ENCODE data around the gene AP1AR. TPM values are rescaled to one million over a fixed set of nuclear protein-coding genes. Genes with fewer than 3 reads are reported as not detected.

The AP1AR gene
- total RNA-seq, 1 donor from 2014 or later: 24.3 TPM

GRCh38 chr4:112185740-112186670 is 45.6 kb upstream of the AP1AR start:
- Mint-ChIP-seq H3K4me1 (no peaks in the 10 kb centered on the region), H3K27me3 (ENCODE audit: low read depth) (no peaks in the 10 kb centered on the region), H3K9me3 (no peaks in the 10 kb centered on the region), H3K4me3 (no peak overlapping the region), H3K36me3 (ENCODE audit: low read depth) (no peaks in the 10 kb centered on the region), H3K27ac (ENCODE audit: unreplicated experiment) (no peak overlapping the region)
- no peak for TF ChIP-seq CTCF (conservative IDR thresholded peaks at IDR 0.05)
- no peak for DNase-seq (ENCODE audit: low read depth, low spot score)

- no peak overlapping the region for H3K27ac Mint-ChIP-seq (ENCODE audit: unreplicated experiment)
- no peaks in the 10 kb centered on the region for H3K36me3 Mint-ChIP-seq (ENCODE audit: low read depth)
- no peaks in the 10 kb centered on the region for H3K4me1 Mint-ChIP-seq
- TF ChIP-seq CTCF (conservative IDR thresholded peaks at IDR 0.05): peak; percentile 24
- no peaks in the 10 kb centered on the region for H3K27me3 Mint-ChIP-seq (ENCODE audit: low read depth)
- H3K4me3 Mint-ChIP-seq: no peak overlapping the region
- H3K9me3 Mint-ChIP-seq: no peaks in the 10 kb centered on the region
- no peak for DNase-seq (ENCODE audit: low read depth, low spot score)
These were observed 41.8 kb upstream of the AP1AR start for GRCh38 chr4:112189754-112190153.

GRCh38 chr4:112190684-112191083 is 40.9 kb upstream of the AP1AR start:
- Mint-ChIP-seq H3K4me3 (no peak overlapping the region), H3K9me3 (no peaks in the 10 kb centered on the region), H3K4me1 (no peaks in the 10 kb centered on the region), H3K27me3 (ENCODE audit: low read depth) (no peaks in the 10 kb centered on the region), H3K36me3 (ENCODE audit: low read depth) (no peaks in the 10 kb centered on the region), H3K27ac (ENCODE audit: unreplicated experiment) (no peak overlapping the region)
- DNase-seq (ENCODE audit: low read depth, low spot score): no peak
- no peak for TF ChIP-seq CTCF (conservative IDR thresholded peaks at IDR 0.05)

- no peak for DNase-seq (ENCODE audit: low read depth, low spot score)
- Mint-ChIP-seq H3K27ac (ENCODE audit: unreplicated experiment) (no peak overlapping the region), H3K4me1 (no peaks in the 10 kb centered on the region), H3K27me3 (ENCODE audit: low read depth) (peaks cover 13% of the 10 kb centered on the region), H3K9me3 (no peaks in the 10 kb centered on the region), H3K36me3 (ENCODE audit: low read depth) (no peaks in the 10 kb centered on the region), H3K4me3 (no peak overlapping the region)
- TF ChIP-seq CTCF (conservative IDR thresholded peaks at IDR 0.05): no peak
These were observed 35.1 kb upstream of the AP1AR start for GRCh38 chr4:112196461-112196860.

GRCh38 chr4:112199041-112199440 is 32.5 kb upstream of the AP1AR start:
- no peak for DNase-seq (ENCODE audit: low read depth, low spot score)
- no peaks in the 10 kb centered on the region for H3K9me3 Mint-ChIP-seq
- no peak for TF ChIP-seq CTCF (conservative IDR thresholded peaks at IDR 0.05)
- H3K27me3 Mint-ChIP-seq (ENCODE audit: low read depth): peaks cover 13% of the 10 kb centered on the region
- H3K4me3 Mint-ChIP-seq: no peak overlapping the region
- no peaks in the 10 kb centered on the region for H3K36me3 Mint-ChIP-seq (ENCODE audit: low read depth)
- H3K27ac Mint-ChIP-seq (ENCODE audit: unreplicated experiment): no peak overlapping the region
- no peaks in the 10 kb centered on the region for H3K4me1 Mint-ChIP-seq

Measured in neural crest cell (in vitro differentiated cells).